IPS-20b (cell line): ENCODE data around the gene CSRP3.

Experiments used
- H3K27ac ChIP-seq: one replicate; pipeline ENCODE4 v1.5.1; 2013; ENCODE audit warnings: low read length
- H3K27me3 ChIP-seq: 2 replicates; pipeline ENCODE4 v1.6.1; 2013; ENCODE audit warnings: mild to moderate bottlenecking, low read length, inconsistent platforms; ENCODE audit not compliant: insufficient read depth
- H3K36me3 ChIP-seq: 2 replicates; pipeline ENCODE4 v1.6.1; 2013; ENCODE audit warnings: low read depth, mild to moderate bottlenecking, inconsistent platforms, low read length, moderate library complexity; ENCODE audit not compliant: insufficient read depth
- H3K4me1 ChIP-seq: 2 replicates; pipeline ENCODE4 v1.6.1; 2013; ENCODE audit warnings: mild to moderate bottlenecking, control low read depth, inconsistent platforms, low read length, moderate library complexity; ENCODE audit not compliant: insufficient read depth
- H3K4me3 ChIP-seq: 2 replicates; pipeline ENCODE4 v1.5.1; 2013; ENCODE audit warnings: mild to moderate bottlenecking, low read length, inconsistent platforms
- H3K9ac ChIP-seq: 2 replicates; pipeline ENCODE4 v1.6.1; 2013; ENCODE audit warnings: low read depth, mild to moderate bottlenecking, inconsistent platforms, low read length, moderate library complexity
- H3K9me3 ChIP-seq: 2 replicates; pipeline ENCODE4 v1.6.1; 2013; ENCODE audit warnings: mild to moderate bottlenecking, low read depth, low read length, inconsistent platforms; ENCODE audit not compliant: insufficient read depth

Gene CSRP3

DNA sequence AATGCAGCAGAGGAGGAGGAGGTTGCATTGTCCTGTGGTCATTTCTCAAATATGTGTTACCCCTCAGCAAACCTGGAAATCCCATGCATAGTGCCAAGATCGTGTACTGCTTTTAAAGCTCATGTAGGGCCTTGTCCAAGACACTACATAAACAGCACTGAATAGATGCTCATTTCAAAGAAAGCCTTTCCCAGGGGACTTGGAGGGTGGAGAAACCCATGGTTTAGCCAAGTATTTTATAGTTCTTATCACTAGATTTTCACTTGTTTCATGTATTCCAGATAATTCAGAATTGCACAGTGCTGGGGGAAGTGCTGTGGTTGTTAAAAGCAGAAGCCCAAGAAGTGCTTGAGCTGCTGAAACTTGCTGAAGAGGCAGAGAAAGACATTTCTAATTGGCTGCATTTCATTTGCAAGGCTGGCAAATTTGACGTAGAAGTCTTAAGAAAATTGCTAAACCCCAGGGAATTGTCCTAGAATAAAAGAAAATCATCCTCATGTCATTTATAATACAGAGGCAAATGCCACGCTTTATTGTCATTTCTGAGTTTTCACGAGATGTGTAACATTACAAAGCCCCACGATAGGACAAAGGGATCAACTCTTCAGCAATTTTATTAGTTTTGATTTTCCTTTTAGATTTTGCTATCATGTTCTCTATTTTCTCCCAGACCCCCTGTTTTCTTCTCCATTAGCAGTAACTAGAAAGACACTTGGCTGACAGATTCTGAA, 20.1 kb downstream of the CSRP3 start:
- Histone ChIP-seq H3K27ac (no peak overlapping the region), H3K9ac (no peak overlapping the region), H3K27me3 (no peaks in the 10 kb centered on the region), H3K9me3 (no peaks in the 10 kb centered on the region), H3K4me3 (no peak overlapping the region), H3K4me1 (no peaks in the 10 kb centered on the region), H3K36me3 (peaks cover 8% of the 10 kb centered on the region)

DNA sequence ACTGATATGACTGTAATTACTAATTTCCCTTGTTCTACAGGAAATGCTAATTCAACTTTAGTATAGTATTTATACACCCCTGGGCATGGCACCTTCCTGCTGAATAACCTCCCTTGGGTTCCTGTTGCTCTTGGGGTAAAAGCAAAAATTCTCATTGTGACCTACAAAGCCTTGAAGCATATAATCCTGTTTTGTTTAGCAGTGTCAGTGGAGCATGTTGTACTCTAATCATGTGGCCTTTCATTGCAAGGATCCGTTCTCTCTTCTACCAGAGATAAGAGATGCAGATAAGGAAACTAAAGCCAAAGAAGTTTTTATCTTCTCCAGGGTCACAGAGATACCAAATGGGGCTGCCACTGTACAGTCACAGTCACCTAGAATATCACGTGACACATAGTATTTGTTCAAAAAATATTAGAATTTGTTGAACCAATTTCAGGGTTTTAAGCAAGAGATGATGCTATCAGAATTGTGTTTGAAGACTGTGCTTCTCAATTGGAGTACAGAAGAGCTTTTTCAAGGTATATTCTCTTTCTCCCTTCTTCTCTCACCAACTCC, 25.1 kb downstream of the CSRP3 start:
- H3K36me3 ChIP-seq, result peaks cover 49% of the 10 kb centered on the region
- H3K9ac ChIP-seq, result no peak overlapping the region
- no peaks in the 10 kb centered on the region for H3K4me1 ChIP-seq

GRCh38 chr11:19173964-19174638, 27.7 kb downstream of the CSRP3 start:
- Histone ChIP-seq H3K36me3 (peaks cover 74% of the 10 kb centered on the region), H3K4me3 (no peak overlapping the region), H3K27me3 (no peaks in the 10 kb centered on the region), H3K4me1 (no peaks in the 10 kb centered on the region), H3K9ac (no peak overlapping the region), H3K9me3 (no peaks in the 10 kb centered on the region), H3K27ac (no peak overlapping the region)

More for the DNA sequence above, 25.1 kb downstream of the CSRP3 start:
- no peaks in the 10 kb centered on the region for H3K9me3 ChIP-seq
- H3K27ac ChIP-seq, result no peak overlapping the region
- no peak overlapping the region for H3K4me3 ChIP-seq
- no peaks in the 10 kb centered on the region for H3K27me3 ChIP-seq

DNA sequence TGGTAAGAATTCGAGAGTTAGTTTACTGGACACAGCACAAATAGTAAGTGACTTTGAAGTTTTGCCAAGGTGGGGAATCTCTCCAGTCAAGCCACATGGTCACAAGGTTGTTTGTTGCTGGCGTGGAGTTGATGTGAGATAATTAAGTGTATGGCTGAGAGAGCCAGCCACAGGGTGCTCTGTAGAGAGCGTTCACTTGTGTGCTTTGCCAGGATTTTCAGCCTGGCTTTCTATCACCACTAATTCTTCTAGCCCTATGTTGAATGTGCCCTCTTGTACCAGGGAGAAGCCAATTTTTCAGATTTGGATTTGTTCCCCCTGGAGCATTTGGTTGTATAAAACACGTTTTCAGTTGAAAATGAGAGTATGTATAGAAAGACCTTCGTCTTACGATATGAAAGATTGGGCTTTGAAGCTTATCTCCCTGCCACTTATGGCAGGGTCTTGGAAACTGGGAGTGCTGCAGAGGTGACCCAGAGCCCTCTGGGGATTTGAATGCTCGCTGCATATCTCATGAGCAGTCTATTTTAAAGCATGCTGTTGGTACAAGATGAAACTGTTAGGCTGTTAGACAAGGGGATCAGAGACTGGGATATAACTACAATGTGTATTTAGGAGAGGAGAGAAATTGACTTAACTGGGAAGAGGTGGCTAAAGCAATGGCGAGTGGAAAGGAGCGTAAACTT, 28.6 kb downstream of the CSRP3 start:
- H3K27me3 ChIP-seq, result no peaks in the 10 kb centered on the region
- peaks cover 84% of the 10 kb centered on the region for H3K36me3 ChIP-seq
- H3K9ac ChIP-seq, result no peak overlapping the region
- H3K4me3 ChIP-seq, result no peak overlapping the region
- H3K27ac ChIP-seq, result no peak overlapping the region
- H3K9me3 ChIP-seq, result no peaks in the 10 kb centered on the region
- H3K4me1 ChIP-seq, result no peaks in the 10 kb centered on the region

- Histone ChIP-seq H3K9ac (no peak overlapping the region), H3K36me3 (peaks cover 90% of the 10 kb centered on the region)
Measured at GRCh38 chr11:19168090-19168489, 33.7 kb downstream of the CSRP3 start.

GRCh38 chr11:19164881-19165280, 36.9 kb downstream of the CSRP3 start:
- H3K9me3 ChIP-seq, result no peaks in the 10 kb centered on the region
- H3K4me3 ChIP-seq, result no peak overlapping the region
- H3K4me1 ChIP-seq, result no peaks in the 10 kb centered on the region
- H3K27me3 ChIP-seq, result no peaks in the 10 kb centered on the region
- no peak overlapping the region for H3K9ac ChIP-seq
- H3K36me3 ChIP-seq, result peaks cover 84% of the 10 kb centered on the region
- H3K27ac ChIP-seq, result no peak overlapping the region

More at GRCh38 chr11:19168090-19168489, 33.7 kb downstream of the CSRP3 start:
- H3K4me3 ChIP-seq, result no peak overlapping the region
- no peak overlapping the region for H3K27ac ChIP-seq
- no peaks in the 10 kb centered on the region for H3K27me3 ChIP-seq
- no peaks in the 10 kb centered on the region for H3K9me3 ChIP-seq
- no peaks in the 10 kb centered on the region for H3K4me1 ChIP-seq

- no peaks in the 10 kb centered on the region for H3K4me1 ChIP-seq
- H3K36me3 ChIP-seq, result peaks cover 84% of the 10 kb centered on the region
- H3K4me3 ChIP-seq, result no peak overlapping the region
- no peak overlapping the region for H3K9ac ChIP-seq
- no peaks in the 10 kb centered on the region for H3K27me3 ChIP-seq
- no peaks in the 10 kb centered on the region for H3K9me3 ChIP-seq
- H3K27ac ChIP-seq, result no peak overlapping the region
Measured at GRCh38 chr11:19164230-19164855, 37.4 kb downstream of the CSRP3 start.

GRCh38 chr11:19163617-19164016, 38.2 kb downstream of the CSRP3 start:
- no peak overlapping the region for H3K9ac ChIP-seq
- no peaks in the 10 kb centered on the region for H3K27me3 ChIP-seq
- H3K4me1 ChIP-seq, result no peaks in the 10 kb centered on the region
- H3K36me3 ChIP-seq, result peaks cover 85% of the 10 kb centered on the region
- no peak overlapping the region for H3K27ac ChIP-seq
- no peak overlapping the region for H3K4me3 ChIP-seq
- H3K9me3 ChIP-seq, result no peaks in the 10 kb centered on the region

DNA sequence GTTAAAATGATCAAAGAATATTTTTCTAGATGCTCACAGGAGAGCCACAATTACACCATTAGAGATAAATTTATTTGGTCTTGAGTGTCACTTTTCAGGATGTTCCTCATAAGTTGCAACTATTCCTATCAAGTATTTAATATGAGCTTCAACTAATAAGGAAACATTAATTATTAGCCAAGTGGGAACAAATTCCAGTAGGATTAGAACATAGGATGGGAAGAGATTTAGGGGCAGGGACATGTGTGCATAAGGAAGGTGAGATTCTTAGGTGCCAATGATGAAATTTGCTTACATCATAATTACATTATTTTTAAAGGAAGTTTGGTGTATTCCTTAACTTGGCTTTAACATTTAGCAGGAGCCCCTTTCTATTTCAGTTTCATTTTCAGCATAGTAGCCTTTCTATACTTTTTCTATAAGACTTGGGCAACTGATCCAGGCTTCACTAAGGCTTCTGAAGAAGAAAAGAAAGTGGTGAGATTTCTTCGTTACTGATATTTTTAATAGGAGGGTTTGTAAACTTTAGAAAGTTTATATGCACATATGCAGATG, 38.8 kb downstream of the CSRP3 start:
- Histone ChIP-seq H3K27ac (no peak overlapping the region), H3K27me3 (no peaks in the 10 kb centered on the region), H3K36me3 (peaks cover 80% of the 10 kb centered on the region), H3K9me3 (no peaks in the 10 kb centered on the region), H3K4me1 (no peaks in the 10 kb centered on the region), H3K4me3 (no peak overlapping the region), H3K9ac (no peak overlapping the region)

DNA sequence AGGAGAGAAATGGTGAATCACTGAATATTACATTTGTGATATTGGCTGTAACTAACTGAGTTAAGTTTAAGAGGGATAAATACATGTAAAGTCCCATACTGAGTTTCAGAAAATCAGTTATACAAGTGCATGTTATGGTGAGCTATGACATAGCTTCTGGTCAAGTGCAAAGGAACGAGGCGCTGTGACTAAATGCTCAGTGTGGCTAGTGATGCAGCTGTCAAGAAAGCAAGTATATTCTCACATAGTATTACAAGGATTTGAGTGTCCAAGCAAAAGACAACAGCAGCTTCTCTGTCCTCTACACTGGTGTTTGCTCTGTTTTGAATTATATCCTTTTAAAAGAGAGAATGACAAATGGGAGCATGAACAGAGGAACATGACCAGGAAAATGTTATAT, 40.1 kb downstream of the CSRP3 start:
- no peaks in the 10 kb centered on the region for H3K9me3 ChIP-seq
- no peaks in the 10 kb centered on the region for H3K27me3 ChIP-seq
- no peak overlapping the region for H3K9ac ChIP-seq
- no peaks in the 10 kb centered on the region for H3K4me1 ChIP-seq
- H3K4me3 ChIP-seq, result no peak overlapping the region
- no peak overlapping the region for H3K27ac ChIP-seq
- peaks cover 80% of the 10 kb centered on the region for H3K36me3 ChIP-seq

- H3K4me1 ChIP-seq, result no peaks in the 10 kb centered on the region
Measured at GRCh38 chr11:19160847-19161246, 40.9 kb downstream of the CSRP3 start.

More at GRCh38 chr11:19160847-19161246, 40.9 kb downstream of the CSRP3 start:
- Histone ChIP-seq H3K27ac (no peak overlapping the region), H3K36me3 (peaks cover 72% of the 10 kb centered on the region), H3K27me3 (no peaks in the 10 kb centered on the region), H3K4me3 (no peak overlapping the region), H3K9me3 (no peaks in the 10 kb centered on the region), H3K9ac (no peak overlapping the region)
